HG02938 (cell line): ENCODE results near the gene VPS4B.

Source experiments
- ATAC-seq: cut with Tn5 transposase; IDR thresholded peaks from one replicate; pipeline ENCODE4 v1.9.1; 2021; ENCODE audit warnings: mild to moderate bottlenecking, moderate library complexity; ENCODE audit not compliant: unreplicated experiment

Gene VPS4B

GRCh38 chr18:63431180-63431579 lies 8.9 kb upstream of the VPS4B start:
- ATAC-seq: no peak

DNA sequence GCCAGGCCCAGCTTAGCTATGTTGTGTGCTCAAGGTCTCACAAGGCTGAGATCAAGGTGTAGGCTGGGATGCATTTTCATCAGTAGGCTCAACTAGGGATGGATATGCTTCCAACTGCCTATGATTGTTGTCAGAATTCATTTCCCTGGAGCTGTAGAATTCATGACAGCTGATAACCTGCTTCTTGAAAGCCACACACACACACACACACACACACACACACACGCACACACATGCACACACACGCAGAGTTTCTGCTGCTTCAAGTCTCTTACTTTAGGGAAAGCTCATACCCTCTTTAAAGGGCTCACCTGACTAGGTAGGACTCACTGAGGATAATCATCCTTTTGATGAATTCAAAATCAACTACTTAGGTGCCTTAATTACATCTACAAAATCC lies 8.2 kb upstream of the VPS4B start:
- no peak for ATAC-seq

GRCh38 chr18:63427558-63427957 lies 5.3 kb upstream of the VPS4B start:
- ATAC-seq: no peak

DNA sequence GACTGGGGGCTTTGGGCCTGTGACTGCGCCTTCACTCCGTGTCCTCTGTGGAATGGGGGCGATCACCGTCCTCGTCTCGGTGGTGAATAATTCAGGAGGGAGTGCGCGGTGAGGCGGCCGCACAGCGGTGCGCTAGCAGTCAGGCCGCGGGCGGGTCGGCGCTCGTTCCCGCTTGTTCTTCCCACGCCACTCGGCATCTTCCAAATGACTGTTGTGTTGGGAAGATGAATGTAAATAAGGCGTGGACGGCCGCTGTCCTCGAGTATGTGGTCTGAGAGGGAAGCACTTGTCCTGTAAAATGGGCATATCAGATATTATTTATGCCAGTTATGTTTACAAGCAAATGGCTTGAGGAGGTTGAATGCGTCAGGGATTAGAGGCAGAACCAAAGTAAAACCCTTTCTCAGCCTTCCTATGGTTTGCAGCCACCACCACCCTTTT lies 608 bp upstream of the VPS4B start:
- ATAC-seq: peak; percentile 35

- no peak for ATAC-seq
These were observed 762 bp downstream of the VPS4B start for GRCh38 chr18:63421514-63421913.

DNA sequence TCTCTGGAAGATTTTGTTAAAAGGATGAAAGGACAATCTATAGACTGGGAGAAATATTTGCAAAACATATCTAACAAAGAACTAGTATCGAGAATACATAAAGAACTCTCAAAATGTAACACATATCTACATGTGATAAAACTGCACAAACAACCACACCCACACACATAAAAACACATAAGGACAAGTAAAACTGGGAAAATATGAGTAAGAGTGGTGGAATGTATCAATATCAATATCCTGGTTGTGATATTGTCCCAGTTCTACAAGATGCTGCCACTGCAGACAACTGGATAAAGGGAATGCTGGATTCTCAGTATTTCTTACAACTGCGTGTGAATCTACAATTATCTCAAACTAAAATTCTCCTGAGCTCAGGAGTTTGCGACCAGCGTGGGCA lies 9.3 kb downstream of the VPS4B start:
- no peak for ATAC-seq

- no peak for ATAC-seq
These were observed 11.5 kb downstream of the VPS4B start for GRCh38 chr18:63410792-63411191.

DNA sequence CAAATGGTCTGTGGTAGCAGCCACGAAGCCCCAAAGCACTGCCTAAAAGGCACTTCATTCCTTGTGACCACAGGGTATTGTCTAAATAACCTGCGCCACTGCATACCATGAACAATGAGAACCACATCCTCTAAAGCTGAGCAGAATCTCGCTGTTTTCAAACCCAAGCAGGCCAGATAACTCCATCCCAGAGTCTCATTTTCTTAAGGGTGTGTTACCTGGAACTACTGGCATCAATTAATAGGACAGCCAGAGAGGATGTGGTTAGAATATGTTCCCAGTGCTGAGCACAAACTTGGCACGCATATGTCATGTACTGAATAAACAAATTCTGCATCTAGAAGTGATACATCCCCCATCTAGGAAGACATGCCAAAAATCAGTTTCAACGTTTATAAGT lies 13.0 kb downstream of the VPS4B start:
- ATAC-seq: no peak

DNA sequence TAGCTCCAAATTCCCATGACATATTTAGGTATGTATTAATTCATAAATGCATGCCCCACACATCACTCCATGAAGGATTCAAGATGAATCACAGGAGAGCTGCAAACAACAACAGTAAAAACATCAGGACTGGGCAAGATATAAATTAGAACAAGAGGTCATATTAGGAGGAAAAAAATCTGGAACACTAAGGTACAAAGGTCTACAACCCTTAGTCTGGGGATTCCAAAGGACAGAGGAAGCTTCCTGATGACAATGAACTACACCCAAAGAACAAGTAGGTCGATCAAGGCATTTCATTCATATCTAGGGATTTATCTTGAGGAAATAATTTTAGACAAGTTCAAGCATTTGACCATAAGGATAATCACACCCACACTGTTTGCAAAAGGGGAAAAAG lies 14.5 kb downstream of the VPS4B start:
- ATAC-seq: no peak

DNA sequence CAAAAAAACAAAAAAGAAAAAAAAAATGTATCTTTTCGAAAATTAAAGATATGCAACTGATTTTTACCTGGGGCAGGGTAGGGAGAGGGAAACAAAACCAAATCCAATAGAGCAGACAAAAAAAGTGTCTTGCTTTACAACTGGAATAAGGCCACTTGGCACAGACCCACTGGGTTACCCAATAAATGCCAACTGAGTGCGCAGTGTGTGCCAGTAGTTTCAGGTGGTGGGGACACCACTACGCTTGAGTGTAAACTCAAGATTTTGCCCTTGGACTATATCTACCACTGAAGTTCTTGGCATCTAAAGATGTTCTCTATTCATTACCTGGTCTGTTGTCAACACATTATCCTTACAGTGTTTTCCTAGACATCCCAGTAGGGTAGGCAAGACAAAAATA lies 16.3 kb downstream of the VPS4B start:
- no peak for ATAC-seq

- no peak for ATAC-seq
These were observed 19.8 kb downstream of the VPS4B start for GRCh38 chr18:63402246-63403162.

DNA sequence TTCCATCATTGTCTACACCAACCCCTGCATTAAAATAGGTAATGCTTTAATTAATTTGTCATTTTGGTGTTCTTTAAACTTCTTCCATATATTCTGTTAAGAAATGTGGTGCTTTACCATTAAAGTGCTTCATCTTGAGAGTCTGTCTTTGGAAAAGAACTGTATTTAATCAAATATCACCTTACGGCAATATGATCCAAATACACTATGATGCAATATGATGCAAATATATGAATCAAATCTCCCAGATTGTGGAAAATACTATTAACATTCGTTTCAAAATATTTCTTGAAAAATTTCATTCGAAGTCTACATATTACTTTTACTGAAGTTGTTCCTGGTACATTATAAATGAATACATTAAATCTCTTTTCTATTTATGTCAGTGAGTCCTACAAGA lies 23.0 kb downstream of the VPS4B start:
- no peak for ATAC-seq

- no peak for ATAC-seq
These were observed 24.9 kb downstream of the VPS4B start for GRCh38 chr18:63397349-63397748.

GRCh38 chr18:63395503-63395902 lies 26.8 kb downstream of the VPS4B start:
- ATAC-seq: no peak

DNA sequence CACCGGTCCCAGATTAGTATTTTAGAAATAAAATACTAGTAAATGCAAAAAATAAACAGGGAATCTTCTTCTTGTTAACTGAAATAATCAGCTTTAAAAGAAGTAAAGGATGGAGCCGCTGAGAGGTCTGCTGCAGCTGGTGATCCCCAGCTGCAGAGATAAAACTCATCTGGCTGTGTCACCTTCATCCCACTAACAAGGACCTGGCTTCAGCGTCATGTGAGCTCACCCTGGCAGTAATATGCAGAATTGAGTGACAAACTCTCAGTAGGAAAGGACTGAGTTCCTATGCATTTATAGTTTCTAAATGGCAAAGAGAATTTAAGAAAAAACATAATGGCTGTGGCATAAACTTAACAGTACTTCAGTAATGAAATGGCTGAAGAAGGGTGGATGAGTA lies 27.3 kb downstream of the VPS4B start:
- ATAC-seq: no peak

DNA sequence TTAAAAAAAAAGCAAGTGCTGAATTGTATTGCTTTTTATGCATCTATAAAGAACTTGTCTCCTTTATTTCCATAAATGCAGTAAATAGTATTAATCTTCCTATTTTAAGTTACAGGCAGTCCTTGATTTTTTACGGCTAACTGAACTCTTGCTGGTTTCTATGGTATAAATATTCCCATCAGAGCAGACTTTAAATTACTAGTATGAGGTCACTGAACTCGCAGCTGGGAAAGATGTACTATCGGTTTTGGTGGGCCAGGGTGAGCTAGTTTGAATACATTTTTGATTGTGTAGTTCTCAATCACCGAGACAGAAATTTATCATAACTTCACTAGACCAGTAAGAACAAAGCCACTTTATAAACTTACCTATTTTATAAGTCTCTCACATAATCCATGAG lies 34.4 kb downstream of the VPS4B start:
- no peak for ATAC-seq

DNA sequence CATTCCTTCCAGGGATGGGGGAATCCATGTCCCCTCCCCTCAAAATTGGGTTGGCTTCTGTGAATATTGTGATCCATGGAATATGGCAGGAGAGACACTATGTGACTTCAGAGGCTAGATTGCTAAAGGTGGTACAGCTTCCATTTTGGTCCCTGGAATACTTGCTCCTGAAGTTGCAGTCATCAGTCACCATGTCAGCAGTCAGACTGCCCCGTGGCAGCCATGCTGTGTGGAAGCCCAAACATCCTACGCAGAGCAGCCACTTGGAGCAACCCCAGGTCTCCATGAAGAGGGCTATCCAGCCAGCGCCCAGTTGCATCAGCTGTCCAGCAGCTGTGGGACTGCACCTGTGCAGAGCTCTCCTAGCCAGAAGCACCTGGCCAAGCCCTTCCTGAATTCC lies 39.4 kb downstream of the VPS4B start:
- ATAC-seq: no peak

GRCh38 chr18:63379639-63379962 lies 42.7 kb downstream of the VPS4B start:
- no peak for ATAC-seq

DNA sequence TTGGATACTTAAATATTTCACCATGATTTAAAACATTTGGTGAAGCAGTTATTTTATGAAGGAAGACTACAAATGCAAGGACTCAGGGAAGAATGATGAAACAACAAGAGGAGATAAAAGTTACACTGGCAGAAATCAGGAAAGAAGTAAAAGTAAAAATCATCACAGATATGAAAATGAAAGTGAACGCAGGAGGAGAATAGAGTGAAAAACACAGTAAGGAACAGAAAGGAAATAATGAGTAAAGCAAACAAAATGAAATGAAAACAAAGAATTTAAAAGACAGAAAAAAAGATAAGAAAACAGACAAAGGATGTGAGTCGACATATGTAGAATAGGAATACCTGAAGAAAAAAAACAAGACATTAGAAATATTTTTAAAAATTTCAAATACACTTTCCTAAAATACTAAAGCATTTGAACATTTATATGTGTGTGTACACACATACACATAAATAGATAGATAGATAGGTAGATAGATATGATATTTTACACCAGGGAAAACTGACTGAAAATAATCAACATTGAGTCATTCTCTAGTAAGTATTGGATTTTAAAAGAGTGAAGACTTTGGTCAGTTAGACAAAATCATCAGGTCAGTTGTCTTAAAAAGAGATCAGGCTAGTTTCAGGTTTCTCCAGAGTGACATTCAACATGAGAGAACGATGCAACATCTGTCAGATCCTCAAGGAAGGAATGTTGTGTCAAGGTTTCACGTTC lies 43.2 kb downstream of the VPS4B start:
- ATAC-seq: no peak

GRCh38 chr18:63377275-63377980 lies 44.8 kb downstream of the VPS4B start:
- ATAC-seq: no peak

DNA sequence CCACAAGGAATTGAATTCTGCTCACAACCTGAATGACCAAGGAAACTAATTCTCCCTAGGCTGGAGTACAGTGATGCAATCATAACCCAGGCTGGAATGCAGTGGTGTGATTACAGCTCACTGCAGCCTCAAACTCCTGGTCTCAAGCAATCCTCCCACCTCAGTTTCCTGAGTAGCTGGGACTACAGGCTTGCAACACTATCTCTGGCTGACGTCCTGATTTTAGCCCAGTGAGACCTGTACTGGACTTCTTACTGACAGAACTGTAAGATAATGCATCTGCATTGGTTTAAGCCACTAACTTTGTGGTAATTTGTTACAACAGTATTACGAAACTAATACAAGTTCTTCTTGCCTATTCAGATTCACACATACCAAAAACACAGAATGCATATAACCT lies 45.7 kb downstream of the VPS4B start:
- ATAC-seq: no peak

DNA sequence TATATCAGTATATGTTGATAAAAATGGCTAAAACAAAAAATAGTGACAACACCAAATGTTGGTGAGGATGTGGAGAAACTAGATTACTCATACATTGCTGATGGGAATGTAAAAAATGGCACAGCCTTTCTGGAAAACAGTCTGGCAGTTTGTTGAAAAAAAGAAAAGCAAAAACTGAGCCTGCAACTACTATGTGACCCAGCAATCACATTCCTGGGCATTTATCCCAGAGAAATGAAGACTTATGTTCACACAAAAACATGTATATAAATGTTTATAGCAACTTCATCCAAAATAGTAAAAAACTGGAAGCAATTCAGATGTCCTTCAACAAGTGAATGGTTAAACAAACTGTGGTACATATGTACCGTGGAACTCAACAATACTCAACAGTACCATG lies 47.7 kb downstream of the VPS4B start:
- ATAC-seq: no peak
